GM19452 (cell line): Measurements from ENCODE around the gene RABGAP1L.
A peak's percentile ranks its signal among the peaks of the same experiment; 100 is the strongest.
"Not testable (repeated sequence)": the region's sequence is repeated elsewhere in the genome, so short reads cannot be mapped to it uniquely, and the experiment has no call there.

Source experiments
- ATAC-seq: cut with Tn5 transposase; IDR thresholded peaks from one replicate; pipeline ENCODE4 v1.9.1; 2021; ENCODE audit not compliant: unreplicated experiment

The RABGAP1L gene

DNA sequence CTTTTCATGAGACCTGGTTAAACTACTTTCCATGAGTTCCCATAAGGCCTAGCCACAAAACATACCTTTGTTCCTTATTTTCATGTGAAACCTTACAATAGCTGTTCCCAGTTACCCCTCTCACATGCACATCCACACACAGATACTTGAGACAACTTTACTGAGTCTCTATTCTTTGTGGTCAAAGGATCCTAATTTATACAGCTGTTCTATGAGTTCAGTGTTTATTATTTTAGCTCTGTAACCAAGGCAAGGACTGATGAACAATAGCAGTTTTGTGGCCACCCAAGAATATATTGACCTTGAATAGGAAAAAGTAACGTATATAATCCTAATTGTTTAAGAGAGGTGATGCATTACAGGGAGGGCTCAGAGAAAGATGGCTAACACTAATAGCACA, 679.9 kb downstream of the RABGAP1L start:
- ATAC-seq = no peak

DNA sequence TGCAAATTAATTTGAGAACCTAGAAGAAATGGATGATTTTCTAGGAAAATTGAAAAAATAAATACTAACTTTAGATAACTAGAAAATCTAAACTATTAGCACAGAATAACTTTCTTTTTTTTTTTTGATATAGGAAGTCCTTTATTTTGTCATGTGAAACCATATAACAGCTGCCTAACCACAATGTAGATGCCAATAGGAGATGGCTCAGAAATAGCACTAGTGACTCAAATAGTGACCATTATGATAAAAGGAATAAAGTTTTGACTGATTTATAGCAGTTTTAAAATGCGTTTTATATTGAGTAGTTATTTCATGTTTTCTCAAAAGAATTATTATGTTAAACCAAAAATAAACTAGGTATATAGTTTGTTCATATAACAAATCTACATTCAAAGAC, 682.4 kb downstream of the RABGAP1L start:
- no peak for ATAC-seq

DNA sequence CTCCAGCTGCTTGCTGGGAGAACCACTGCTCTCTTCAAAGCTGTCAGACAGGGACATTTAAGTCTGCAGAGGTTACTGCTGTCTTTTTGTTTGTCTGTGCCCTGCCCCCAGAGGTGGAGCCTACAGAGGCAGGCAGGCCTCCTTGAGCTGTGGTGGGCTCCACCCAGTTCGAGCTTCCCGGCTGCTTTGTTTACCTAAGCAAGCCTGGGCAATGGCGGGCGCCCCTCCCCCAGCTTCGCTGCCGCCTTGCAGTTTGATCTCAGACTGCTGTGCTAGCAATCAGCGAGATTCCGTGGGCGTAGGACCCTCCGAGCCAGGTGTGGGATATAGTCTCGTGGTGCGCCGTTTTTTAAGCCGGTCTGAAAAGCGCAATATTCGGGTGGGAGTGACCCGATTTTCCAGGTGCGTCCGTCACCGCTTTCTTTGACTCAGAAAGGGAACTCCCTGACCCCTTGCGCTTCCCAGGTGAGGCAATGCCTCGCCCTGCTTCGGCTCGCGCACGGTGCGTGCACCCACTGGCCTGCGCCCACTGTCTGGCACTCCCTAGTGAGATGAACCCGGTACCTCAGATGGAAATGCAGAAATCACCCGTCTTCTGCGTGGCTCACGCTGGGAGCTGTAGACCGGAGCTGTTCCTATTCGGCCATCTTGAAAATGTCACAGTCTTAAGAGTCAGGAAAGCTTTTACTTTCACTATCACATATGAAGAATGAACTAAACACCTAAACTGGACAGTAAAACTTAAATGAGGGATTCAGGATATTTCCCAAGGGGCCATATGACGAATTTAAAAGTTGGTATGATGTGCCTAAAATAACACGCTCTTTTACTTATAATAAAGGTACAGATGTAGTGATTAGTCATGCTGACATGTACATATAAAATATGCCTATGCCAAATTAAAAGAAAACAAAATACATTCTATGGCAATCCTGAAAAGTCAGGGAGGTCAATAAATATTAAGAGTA, 689.6 kb downstream of the RABGAP1L start:
- not testable (repeated sequence) for ATAC-seq

DNA sequence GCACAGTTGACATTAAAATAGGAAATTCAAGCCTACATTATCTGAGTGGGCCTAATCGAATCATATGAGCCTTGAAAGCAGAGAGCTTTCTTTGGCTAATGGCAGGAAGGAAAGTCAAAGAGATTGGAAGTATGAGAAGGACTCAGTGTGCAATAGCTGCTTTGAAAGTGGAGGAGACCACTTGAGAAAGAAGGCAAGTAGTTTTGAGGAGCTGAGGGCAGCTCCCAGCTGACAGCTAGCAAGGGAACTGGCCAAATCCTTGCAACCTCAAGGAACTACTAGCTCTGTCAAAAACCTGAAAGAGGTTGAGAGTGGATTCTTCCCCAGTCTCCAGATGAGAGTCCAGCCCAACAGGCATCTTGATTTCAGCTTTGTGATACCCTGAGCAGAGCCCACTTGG, 691.4 kb downstream of the RABGAP1L start:
- ATAC-seq = no peak

DNA sequence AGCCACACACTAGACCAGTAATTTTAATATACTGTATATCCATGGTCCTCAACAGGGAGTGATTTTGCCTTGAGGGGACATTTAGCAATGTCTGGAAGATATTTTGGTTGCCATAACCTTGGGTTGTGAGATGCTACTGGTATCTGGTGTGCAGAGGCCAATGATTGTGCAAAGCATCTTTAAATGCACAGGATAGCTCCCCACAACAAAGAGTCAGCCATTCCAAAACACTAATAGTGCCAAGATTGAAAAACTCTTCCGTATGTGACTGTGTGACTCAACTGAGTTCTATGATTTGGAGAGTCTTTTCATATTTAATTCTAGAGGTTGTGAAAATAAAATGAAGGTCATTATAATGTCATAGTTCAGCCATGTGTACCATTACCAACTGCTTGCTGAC, 699.0 kb downstream of the RABGAP1L start:
- ATAC-seq = no peak

DNA sequence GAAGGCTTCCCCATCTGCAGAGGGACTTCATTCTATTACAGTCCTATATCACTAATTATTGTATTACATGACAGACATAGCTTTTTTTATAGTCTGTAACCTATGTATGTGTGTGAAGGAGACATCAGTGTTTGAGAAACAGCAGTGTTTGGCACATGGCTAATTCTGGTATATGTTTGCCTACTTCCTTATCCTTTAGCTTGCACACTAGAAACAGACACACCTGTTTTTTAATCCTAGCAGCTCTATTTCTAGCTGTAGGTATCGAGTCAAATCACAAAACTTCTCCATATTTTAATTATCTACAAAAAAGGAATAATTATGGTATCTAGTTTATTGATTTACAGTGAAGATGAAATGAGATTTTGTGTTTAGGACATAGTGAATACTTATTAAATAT, 711.0 kb downstream of the RABGAP1L start:
- ATAC-seq = no peak

DNA sequence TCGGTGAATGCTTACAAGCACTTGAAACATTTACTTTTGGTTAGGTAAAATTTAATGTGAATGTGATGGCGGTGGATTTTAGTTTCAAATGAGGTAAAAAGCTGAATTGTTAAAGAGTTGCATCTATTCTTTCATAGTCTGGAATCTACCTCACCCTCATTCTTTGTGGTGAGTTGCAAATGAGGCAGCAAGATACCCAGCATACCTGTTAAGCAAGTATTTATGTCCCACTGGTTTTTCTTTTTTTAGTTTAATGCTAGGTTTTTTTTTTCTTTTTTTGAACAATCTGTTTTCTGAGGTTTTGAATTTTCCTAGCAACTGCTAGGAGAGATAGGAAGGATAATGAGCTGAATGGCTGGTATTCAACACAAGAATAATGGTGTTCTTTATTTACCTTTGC, 712.6 kb downstream of the RABGAP1L start:
- ATAC-seq = no peak

DNA sequence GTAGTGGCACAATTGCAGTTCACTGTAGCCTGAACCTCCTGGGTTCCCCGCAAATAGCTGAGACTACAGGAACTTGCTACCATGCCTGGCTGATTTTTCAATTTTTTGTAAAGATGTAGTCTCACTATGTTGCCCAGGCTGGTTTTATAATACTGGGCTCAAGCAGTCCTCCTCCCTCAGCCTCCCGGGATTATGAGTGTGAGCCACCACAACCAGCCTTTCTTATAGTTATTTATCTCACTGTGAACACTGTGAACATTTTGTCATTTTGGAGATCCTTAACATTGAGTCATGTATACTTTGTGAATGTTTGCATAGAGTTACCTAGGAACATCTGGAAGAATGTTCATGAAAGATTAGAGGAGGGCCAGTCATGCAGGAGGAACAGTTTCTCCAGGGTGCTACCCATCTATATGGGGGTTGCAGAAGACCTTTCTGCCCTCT, 713.3 kb downstream of the RABGAP1L start:
- no peak for ATAC-seq

DNA sequence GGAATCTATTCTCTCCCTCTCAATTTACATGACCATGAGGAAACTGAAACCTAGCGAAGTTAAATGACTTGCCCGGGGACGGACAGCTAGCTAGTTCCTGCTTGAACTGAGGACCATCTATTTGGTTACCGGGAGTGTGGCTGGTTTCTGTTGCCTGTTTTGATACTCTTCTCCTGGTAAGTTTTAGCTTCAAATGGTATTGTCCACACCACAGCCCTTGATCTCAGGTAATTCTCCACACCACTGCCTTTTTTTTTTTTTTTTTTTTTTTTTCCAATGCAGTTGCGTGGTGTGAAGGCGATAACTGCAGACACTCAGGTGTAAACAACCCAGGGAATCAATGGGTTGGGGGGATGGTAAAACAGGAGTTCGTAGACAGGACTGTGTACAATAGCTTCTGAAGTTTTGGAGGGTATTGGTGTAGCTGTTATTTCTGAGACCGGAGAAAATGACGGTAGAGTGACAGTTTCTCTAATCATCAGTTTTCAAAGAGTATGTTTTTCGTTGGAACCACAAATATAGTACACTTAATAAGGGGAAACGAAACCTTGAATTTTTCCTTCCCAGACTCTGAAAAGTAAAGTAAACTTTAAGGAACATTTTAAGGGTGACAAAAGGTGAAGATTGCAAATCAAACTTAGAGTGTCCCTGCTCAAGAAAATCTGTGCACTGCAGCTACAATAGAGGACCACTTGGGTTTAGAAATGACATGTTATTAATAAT, 715.2 kb downstream of the RABGAP1L start:
- ATAC-seq = peak; percentile 58

DNA sequence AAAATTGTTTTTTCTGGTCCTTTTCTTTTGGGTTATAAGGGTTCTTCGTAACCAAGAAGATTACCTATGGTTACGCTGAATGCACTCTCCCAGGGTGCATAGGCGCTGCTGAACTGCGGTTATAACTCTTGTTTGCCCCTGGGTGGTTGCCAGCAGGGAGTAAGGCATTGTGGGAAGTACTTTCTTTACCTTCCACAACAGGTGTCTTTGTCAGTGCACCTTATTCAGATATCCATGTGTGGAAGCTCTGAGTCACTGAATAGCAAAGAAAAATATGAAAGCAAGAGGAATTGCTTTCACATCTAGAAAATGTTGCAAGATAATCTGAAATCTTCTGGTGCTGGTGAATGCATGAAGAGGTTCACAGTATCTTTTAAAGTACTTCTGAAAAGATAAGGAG, 716.0 kb downstream of the RABGAP1L start:
- ATAC-seq = no peak

DNA sequence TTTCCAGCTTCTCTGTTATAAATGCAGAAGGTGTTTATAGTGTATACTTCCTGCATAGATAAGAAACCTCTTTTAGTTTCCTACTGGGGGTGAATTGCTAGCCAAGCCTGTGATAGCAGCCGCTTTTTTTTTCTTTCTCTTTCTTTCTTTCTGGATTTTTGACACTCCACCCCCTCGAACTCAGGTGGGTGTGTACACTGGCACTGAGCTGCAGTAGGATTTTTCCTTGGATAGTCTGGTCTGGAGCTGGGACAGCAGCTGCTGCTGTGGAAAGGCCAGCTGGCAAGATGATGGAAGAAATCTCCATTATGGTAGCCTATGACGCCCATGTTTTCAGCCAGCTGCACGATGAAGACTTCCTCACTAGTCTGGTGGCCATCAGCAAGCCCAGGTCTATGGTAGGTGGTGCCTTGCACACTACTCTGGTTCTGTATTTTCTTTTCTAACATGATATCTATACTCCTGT, 717.9 kb downstream of the RABGAP1L start:
- no peak for ATAC-seq

DNA sequence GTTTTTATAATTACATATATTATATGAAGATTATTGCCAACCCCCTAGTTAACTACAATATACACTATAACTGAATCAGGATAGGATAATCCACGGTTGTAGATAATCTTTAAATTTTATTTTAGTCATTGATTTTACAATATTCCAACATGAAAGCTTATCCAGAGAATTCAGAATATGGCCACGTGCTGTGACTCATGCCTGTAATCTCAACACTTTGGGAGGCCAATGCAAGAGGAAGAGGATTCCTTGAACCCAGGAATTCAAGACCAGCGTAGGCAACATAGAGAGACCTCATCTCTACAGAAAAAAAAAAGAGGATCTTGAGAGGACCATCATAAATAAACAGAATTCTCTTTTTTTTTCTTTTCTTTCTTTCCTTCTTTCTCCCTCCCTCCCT, 720.9 kb downstream of the RABGAP1L start:
- ATAC-seq = no peak

DNA sequence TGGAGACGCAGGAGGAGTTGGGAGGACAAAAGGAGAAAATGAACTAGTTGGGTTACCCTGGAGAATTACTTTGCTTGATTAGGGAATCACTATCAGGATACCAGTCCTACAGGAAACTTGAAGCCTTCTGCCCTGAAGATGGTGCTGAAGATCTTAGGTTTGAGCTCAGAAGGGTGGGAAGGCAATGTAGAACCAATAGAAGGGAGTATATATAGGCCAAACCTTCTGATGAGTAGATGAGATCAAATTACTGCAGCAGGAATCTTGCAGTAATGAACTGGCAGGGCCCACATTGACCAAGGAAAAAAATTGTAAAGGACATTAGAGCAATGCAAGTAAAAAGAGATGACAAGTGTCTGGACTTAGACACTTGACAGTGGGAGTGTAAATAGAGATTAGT, 724.1 kb downstream of the RABGAP1L start:
- ATAC-seq = no peak

DNA sequence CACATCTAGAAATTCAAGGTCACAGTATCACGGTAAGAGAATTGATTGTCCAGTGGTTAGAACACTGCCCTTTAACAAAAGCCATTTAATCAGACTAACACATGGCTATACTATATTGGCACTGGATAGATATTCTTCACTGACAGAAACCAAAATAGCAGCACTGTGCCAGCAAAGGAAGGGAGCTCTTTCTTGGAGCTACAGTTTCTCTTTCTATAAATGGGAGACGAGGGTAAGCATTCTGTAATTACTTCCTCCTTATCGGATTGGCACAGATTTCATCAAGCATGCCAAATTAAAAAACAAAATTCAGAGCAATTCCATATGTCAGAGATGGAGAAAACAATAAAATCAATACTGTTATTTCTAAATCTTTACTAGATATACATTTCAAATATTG, 724.7 kb downstream of the RABGAP1L start:
- ATAC-seq = no peak

DNA sequence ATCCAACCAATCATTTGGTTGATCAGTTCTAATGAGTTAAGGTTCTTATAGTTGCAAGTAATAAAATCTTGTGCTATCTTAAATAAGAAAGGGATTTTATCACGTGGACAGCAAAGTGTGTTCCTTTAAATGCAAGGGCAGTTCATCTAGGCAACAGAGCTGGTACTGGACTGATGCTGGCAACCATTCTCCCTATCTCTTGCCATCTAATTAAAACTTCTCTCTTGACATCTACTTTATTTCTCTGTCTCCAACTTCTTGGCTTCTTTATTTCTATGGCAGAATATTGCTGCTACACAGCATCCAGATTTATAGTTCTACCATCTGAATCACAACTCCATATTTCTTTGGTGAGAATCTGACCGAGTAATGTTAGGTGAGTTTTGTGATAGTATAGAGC, 725.2 kb downstream of the RABGAP1L start:
- no peak for ATAC-seq

DNA sequence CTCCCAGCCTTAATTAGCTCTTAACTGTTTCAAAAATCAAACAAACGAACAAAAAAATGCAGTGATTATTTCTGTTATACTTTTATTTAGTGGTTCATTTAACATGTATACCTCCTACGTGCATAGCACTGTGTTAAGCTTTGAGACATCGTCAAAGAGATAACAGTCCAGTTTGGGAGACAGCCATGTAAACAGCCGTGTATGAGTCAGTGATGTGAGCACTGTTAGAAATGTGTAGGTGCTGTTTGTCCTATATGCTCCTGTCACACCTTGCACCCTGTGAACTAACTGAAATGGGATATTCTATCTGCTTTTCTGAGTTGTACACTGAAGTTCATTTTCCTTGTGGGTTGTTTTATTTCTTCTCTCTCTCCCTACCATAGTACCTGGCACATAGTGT, 730.7 kb downstream of the RABGAP1L start:
- ATAC-seq = no peak

DNA sequence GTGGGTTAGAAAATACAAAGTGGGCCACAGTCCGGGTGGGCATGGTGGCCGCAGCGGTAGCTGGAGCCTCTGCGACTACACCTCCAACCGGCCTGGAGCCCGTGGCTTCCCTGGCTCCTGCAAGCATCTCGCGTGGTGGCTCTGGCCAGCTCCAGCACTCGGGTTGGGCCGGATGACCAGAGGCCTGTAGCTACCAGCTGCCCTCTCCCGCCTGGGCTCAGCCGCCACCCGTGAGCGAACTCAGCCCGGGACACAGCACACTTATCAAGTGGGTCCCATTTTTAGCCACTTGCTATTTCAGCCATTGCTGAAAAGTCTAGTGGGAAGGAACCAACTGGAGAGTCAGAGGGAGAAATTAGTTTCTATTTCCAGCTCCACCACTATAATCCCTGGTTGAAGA, 732.7 kb downstream of the RABGAP1L start:
- no peak for ATAC-seq

DNA sequence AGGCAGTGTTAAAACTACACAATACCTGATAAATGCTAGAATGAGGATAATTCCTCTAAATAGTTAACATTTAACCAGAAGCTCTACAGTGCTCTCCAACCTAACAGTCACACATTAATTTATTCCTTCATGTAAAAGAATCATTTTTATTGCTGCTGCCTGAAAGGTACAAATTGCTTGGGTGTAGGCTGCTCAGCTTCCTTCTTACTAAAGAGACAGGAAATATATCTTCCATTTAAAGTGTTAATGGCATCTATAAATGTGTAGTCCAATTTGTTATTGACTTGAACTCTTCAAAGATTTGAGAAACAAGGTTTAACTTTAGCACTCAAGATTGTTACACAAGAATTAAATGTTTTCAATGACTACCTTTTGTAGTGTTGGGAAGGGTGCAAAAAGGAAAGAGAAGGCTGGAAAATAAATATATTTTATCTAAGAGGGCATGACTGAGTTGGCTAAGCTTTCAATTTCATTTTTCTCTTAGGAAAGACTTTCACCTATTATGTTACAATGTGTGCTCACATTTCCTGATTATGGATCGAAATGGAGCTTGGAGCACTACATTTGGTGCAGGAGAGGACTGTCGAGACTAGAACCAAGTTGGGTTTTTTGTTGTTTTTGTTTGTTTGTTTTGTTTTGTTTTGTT, 734.9 kb downstream of the RABGAP1L start:
- no peak for ATAC-seq

DNA sequence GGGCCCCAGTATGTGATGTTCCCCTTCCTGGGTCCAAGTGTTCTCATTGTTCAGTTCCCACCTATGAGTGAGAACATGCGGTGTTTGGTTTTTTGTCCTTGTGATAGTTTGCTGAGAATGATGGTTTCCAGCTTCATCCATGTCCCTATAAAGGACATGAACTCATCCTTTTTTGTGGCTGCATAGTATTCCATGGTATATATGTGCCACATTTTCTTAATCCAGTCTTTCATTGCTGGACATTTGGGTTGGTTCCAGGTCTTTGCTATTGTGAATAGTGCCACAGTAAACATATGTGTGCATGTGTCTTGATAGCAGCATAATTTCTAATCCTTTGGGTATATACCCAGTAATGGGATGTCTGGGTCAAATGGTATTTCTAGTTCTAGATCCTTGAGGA, 736.3 kb downstream of the RABGAP1L start:
- ATAC-seq = not testable (repeated sequence)

DNA sequence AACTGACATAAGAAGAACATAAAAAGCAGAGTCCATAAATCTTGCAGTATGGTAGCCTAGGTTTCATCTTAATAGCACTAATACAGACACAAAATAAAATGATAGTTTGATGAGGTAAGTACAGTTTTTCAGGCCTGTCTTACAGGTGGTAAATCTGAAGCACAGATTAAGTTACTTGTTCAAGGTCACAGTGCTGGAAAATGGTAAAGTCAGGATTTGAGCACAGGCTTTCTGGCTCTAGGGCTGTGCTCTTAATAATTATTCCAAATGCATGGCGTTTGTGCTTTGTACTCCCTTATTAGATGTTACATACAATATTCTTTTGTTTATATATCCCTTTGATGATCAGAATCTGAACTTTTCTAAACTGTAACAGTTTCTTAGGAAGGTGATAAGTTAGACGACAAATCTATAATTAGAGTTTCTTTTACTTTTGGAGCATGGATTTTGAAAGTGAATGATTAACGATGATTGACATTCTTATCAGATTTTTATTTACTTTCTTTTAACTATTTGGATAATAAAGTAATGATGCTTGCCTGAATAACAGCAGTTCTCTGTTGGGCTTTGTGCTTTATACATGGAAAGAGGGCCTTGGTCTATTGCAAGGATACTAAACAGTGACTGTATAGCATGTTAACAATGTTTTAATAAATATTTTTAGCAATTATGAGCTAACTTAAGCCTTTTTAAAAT, 738.9 kb downstream of the RABGAP1L start:
- no peak for ATAC-seq

DNA sequence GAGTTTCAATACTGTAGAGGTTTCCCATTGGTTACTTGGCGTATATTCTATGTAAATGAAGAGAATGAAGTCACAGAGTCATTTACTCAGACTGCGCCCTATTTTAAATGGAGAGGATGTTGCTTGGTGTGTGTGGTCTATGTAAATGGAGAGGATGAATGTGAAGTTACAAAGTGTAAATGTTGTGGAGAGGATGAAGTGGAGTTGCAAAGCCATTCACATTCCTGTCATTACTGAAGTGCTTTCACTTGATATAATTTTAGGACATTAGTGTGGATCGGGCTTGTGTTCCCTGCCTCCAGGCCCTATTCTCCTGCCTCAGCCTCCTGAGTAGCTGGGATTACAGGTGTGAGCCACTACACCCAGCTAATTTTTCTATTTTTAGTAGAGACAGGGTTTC, 741.0 kb downstream of the RABGAP1L start:
- ATAC-seq = no peak
